Smooth muscle cell (in vitro differentiated cells): ENCODE measurements around the gene ADGRG4. TPM values are rescaled to one million over a fixed set of nuclear protein-coding genes. Genes with fewer than 3 reads are reported as not detected.
"Not testable (repeated sequence)": the region's sequence is repeated elsewhere in the genome, so short reads cannot be mapped to it uniquely, and the experiment has no call there.

ENCODE experiments used
- DNase-seq: peaks from one replicate; lab custom pipeline; 2025; ENCODE audit not compliant: unreplicated experiment; lab: John Stamatoyannopoulos, UW
- H2AFZ ChIP-seq: fragments of 200-600 bp; sonication (generic); 2 replicates; pipeline ENCODE4 v1.6.0; 2016; ENCODE audit warnings: antibody characterized with exemption, low read depth, mild to moderate bottlenecking
- H3F3A ChIP-seq: fragments of 200-600 bp; sonication (generic); 2 replicates; pipeline ENCODE4 v1.6.0; 2017; ENCODE audit warnings: antibody characterized with exemption, low read depth
- H3K27ac ChIP-seq: fragments of 200-600 bp; sonication (generic); 2 replicates; pipeline ENCODE4 v1.5.1; 2016; ENCODE audit warnings: low read depth, mild to moderate bottlenecking
- H3K27me3 ChIP-seq: fragments of 200-600 bp; sonication (generic); 2 replicates; pipeline ENCODE4 v1.6.1; 2016; ENCODE audit warnings: low read depth, mild to moderate bottlenecking
- H3K36me3 ChIP-seq: fragments of 200-600 bp; sonication (generic); 2 replicates; pipeline ENCODE4 v1.5.1; 2016; ENCODE audit warnings: low read depth
- H3K4me1 ChIP-seq: fragments of 200-600 bp; sonication (generic); 2 replicates; pipeline ENCODE4 v1.5.1; 2016; ENCODE audit warnings: low read depth
- H3K4me2 ChIP-seq: fragments of 200-600 bp; sonication (generic); 2 replicates; pipeline ENCODE4 v1.6.0; 2016; ENCODE audit warnings: mild to moderate bottlenecking
- H3K4me3 ChIP-seq: fragments of 200-600 bp; sonication (generic); 2 replicates; pipeline ENCODE4 v1.5.1; 2016; ENCODE audit warnings: mild to moderate bottlenecking
- H3K79me2 ChIP-seq: fragments of 200-600 bp; sonication (generic); 2 replicates; pipeline ENCODE4 v1.6.0; 2016; ENCODE audit warnings: low read depth, mild to moderate bottlenecking
- H3K9ac ChIP-seq: fragments of 200-600 bp; sonication (generic); 2 replicates; pipeline ENCODE4 v1.6.0; 2016; ENCODE audit warnings: low read depth
- H3K9me3 ChIP-seq: fragments of 200-600 bp; sonication (generic); replicated peaks from 2 replicates; pipeline ENCODE4 v1.5.1; 2016; ENCODE audit warnings: low read depth
- H4K20me1 ChIP-seq: fragments of 200-600 bp; sonication (generic); 2 replicates; pipeline ENCODE4 v1.6.0; 2016; ENCODE audit warnings: low read depth
- WGBS: methylation state at CpG from one replicate; pipeline ENCODE4 v1.1.7; 2016; ENCODE audit warnings: low lambda C conversion rate; 5-methylcytosine and 5-hydroxymethylcytosine counted together
- polyA plus RNA-seq: library from polyadenylated mRNA; unstranded; fragments of >200 nt; fragmentation: Nextera tagmentation; extraction: Ambion mirVana; gene quantifications from 2 replicates; pipeline ENCODE4 v1.2.1, GENCODE V29; 2016
- total RNA-seq: library from RNA; depleted of rRNA; stranded (reverse); fragments of >200 nt; gene quantifications from 2 replicates; pipeline ENCODE4 v1.2.3, GENCODE V29; 2014
- TF ChIP-seq, protein P1 (sequence below): fragments of 200-600 bp; sonication (generic); IDR thresholded peaks from 2 replicates; pipeline ENCODE4 v1.5.1; 2017; ENCODE audit warnings: borderline replicate concordance, mild to moderate bottlenecking, antibody characterized with exemption; ENCODE audit not compliant: insufficient read depth, poor library complexity, severe bottlenecking

ADGRG4 gene
- total and polyA plus RNA-seq, 2 experiments from 2014 or later, result not detected

DNA sequence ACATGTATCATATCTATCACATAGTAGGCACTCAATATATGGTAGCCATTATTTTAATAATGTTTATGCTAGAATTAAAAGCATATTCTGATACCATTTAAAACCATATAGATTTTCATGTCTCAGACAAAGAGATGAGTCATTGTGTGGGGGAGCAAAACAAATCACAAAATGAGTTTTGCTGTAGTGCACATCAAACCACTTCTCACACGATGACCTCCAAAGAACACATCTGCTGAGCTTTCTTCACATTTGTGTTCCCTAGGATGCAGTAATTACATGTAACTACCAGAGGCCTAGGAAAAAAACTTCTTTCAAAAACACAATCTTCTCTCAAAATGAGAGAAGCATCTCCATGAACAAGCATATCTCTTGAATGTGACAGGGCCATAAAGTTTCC is 130.9 kb downstream of the ADGRG4 start:
- Histone ChIP-seq H2AFZ (no peak overlapping the region), H4K20me1 (no peaks in the 10 kb centered on the region), H3K4me3 (no peak overlapping the region), H3K79me2 (no peaks in the 10 kb centered on the region), H3K4me1 (no peaks in the 10 kb centered on the region), H3K27ac (no peak overlapping the region), H3F3A (no peaks in the 10 kb centered on the region), H3K9me3 (no peaks in the 10 kb centered on the region), H3K36me3 (no peaks in the 10 kb centered on the region), H3K4me2 (no peak overlapping the region), H3K27me3 (no peaks in the 10 kb centered on the region), H3K9ac (no peak overlapping the region)
- TF ChIP-seq, protein P1, sequence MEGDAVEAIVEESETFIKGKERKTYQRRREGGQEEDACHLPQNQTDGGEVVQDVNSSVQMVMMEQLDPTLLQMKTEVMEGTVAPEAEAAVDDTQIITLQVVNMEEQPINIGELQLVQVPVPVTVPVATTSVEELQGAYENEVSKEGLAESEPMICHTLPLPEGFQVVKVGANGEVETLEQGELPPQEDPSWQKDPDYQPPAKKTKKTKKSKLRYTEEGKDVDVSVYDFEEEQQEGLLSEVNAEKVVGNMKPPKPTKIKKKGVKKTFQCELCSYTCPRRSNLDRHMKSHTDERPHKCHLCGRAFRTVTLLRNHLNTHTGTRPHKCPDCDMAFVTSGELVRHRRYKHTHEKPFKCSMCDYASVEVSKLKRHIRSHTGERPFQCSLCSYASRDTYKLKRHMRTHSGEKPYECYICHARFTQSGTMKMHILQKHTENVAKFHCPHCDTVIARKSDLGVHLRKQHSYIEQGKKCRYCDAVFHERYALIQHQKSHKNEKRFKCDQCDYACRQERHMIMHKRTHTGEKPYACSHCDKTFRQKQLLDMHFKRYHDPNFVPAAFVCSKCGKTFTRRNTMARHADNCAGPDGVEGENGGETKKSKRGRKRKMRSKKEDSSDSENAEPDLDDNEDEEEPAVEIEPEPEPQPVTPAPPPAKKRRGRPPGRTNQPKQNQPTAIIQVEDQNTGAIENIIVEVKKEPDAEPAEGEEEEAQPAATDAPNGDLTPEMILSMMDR, result no peak
- 71% methylated on average over 1 of the region's 1 CpG for WGBS
- DNase-seq, result no peak

DNA sequence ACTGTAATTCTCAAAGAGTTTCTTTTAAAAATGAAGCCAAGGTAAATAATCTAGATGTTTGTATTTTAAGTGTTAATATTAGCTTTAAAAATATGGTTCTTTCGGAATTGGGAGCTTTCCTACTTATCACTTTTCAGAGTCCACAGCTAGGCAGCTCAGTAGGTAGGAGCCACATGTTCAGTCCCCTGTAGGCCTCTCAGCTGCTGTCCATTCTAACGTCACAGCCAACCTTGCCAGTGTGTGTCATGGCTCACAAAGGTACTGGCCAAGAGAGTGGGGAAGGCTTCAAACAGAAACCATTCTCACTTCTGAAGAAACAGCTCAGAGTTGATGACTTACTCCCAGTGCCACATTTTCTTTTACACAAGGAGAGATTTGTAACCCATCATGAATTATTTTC is 137.0 kb downstream of the ADGRG4 start:
- Histone ChIP-seq H3K4me1 (no peaks in the 10 kb centered on the region), H3K27me3 (no peaks in the 10 kb centered on the region), H4K20me1 (no peaks in the 10 kb centered on the region), H3K9me3 (no peaks in the 10 kb centered on the region), H3K4me3 (no peak overlapping the region), H3K36me3 (no peaks in the 10 kb centered on the region), H2AFZ (no peak overlapping the region), H3F3A (no peaks in the 10 kb centered on the region), H3K4me2 (no peak overlapping the region), H3K27ac (no peak overlapping the region), H3K9ac (no peak overlapping the region), H3K79me2 (no peaks in the 10 kb centered on the region)
- DNase-seq, result no peak
- 81% methylated on average over 2 of the region's 2 CpGs for WGBS
- TF ChIP-seq, protein P1, result no peak

DNA sequence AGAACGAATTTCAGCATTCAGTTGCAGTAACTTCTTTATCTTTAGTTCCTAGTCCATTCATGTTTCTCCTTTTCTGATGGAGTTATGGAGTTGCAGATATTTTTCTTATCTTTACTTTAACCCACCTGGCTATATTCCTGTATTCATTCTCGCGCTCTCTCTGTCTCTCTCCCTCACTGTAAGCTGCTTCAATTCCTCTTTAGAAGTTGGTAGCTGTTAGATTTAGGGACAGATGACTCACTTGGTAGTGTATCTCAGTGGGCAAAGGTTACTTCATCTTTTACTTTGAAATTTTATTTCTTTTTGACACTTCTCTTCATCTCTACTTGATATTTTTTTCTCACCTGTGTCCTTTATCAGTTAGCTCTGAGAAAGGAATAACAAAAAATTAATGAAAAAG is 137.4 kb downstream of the ADGRG4 start:
- DNase-seq, result no peak
- Histone ChIP-seq H3K9ac (no peak overlapping the region), H3K4me2 (no peak overlapping the region), H3K27ac (no peak overlapping the region), H3K4me1 (no peaks in the 10 kb centered on the region), H3K79me2 (no peaks in the 10 kb centered on the region), H2AFZ (no peak overlapping the region), H3K27me3 (no peaks in the 10 kb centered on the region), H4K20me1 (no peaks in the 10 kb centered on the region), H3K4me3 (no peak overlapping the region), H3K9me3 (no peaks in the 10 kb centered on the region), H3K36me3 (no peaks in the 10 kb centered on the region), H3F3A (no peaks in the 10 kb centered on the region)
- WGBS, result 85% methylated on average over 3 of the region's 3 CpGs
- TF ChIP-seq, protein P1, result no peak

DNA sequence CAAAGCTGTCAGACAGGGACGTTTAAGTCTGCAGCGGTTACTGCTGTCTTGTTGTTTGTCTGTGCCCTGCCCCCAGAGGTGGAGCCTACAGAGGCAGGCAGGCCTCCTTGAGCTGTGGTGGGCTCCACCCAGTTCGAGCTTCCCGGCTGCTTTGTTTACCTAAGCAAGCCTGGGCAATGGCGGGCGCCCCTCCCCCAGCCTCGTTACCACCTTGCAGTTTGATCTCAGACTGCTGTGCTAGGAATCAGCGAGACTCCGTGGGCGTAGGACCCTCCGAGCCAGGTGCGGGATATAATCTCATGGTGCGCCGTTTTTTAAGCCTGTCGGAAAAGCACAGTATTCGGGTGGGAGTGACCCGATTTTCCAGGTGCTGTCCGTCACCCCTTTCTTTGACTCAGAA is 144.9 kb downstream of the ADGRG4 start:
- H3K27me3 ChIP-seq, H2AFZ ChIP-seq, DNase-seq, H3F3A ChIP-seq, H3K4me1 ChIP-seq, H3K79me2 ChIP-seq, H3K27ac ChIP-seq, H3K4me2 ChIP-seq, H3K36me3 ChIP-seq, H3K9me3 ChIP-seq, H3K4me3 ChIP-seq, H4K20me1 ChIP-seq, H3K9ac ChIP-seq: not testable (repeated sequence)
- WGBS, result 85% methylated on average over 18 of the region's 18 CpGs
